Bronchial epithelial cell (primary cell): Measurements from ENCODE around the gene RITA1. TPM values are rescaled to one million over a fixed set of nuclear protein-coding genes. Genes with fewer than 3 reads are reported as not detected.

Experiments
- DNase-seq: peaks from one replicate; pipeline ENCODE4 v3.0.0-alpha.2; 2010; ENCODE audit warnings: low read depth
- FAIRE-seq: peaks from 2 replicates; lab custom pipeline; 2011; peaks lifted over from hg19 to GRCh38; lab: Jason Lieb, UNC
- H3K27me3 ChIP-seq: 2 replicates; pipeline ENCODE4 v1.5.1; 2011; ENCODE audit warnings: low read length; ENCODE audit not compliant: control insufficient read depth, insufficient read depth
- H3K36me3 ChIP-seq: 2 replicates; pipeline ENCODE4 v1.5.1; 2011; ENCODE audit warnings: low read length; ENCODE audit not compliant: control insufficient read depth, insufficient read depth
- H3K4me3 ChIP-seq: 2 replicates; pipeline ENCODE4 v1.5.1; 2011; ENCODE audit warnings: mild to moderate bottlenecking, low read depth, low read length, control low read depth
- total RNA-seq: library from RNA; depleted of rRNA; stranded (reverse); fragments of >200 nt; gene quantifications from 2 replicates; pipeline ENCODE4 v1.2.1, GENCODE V29; 2014
- TF ChIP-seq, protein P1 (sequence below): IDR thresholded peaks from 2 replicates; pipeline ENCODE4 v1.5.1; 2011; ENCODE audit warnings: mild to moderate bottlenecking, moderate library complexity, low read length, control low read depth, inconsistent platforms; ENCODE audit not compliant: insufficient read depth, severe bottlenecking

RITA1 gene
- total RNA-seq, 1 donor from 2014 or later: 17.6 TPM

DNA sequence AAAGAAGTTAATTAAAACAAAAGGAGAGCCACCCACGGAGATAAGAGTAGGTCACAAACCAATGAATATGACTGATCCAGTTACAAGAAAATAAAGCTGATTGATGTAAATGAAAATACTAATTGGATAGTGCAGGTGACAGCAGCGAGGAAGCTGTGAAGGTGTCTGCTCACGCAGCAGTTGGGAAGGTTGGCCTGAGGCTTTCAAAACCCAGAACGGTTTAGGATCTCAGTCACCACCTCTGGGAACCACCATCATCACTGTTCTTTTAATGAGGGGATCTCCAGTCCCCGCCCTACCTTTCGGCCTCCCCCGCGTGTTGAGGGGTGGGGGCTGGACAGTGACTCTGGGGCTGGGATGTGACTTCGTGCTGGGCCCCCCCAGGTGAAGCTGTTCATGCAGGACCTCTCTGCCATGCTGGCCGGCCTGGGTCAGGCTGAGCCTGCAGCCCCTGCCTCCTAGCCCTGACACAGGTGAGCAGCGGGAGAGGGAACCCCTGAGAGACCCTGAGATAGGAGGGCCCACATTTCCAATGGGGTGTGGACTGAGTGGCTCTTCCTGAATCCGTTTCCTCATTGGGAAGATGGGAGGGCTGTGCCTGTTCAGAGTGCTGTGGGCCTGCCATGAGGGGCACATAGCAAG, 28.2 kb upstream of the RITA1 start:
- DNase-seq (no peak), FAIRE-seq (no peak)
- Histone ChIP-seq H3K27me3 (peaks cover 4% of the 10 kb centered on the region), H3K36me3 (peaks cover 13% of the 10 kb centered on the region), H3K4me3 (no peak overlapping the region)
- TF ChIP-seq, protein P1, sequence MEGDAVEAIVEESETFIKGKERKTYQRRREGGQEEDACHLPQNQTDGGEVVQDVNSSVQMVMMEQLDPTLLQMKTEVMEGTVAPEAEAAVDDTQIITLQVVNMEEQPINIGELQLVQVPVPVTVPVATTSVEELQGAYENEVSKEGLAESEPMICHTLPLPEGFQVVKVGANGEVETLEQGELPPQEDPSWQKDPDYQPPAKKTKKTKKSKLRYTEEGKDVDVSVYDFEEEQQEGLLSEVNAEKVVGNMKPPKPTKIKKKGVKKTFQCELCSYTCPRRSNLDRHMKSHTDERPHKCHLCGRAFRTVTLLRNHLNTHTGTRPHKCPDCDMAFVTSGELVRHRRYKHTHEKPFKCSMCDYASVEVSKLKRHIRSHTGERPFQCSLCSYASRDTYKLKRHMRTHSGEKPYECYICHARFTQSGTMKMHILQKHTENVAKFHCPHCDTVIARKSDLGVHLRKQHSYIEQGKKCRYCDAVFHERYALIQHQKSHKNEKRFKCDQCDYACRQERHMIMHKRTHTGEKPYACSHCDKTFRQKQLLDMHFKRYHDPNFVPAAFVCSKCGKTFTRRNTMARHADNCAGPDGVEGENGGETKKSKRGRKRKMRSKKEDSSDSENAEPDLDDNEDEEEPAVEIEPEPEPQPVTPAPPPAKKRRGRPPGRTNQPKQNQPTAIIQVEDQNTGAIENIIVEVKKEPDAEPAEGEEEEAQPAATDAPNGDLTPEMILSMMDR: no peak

DNA sequence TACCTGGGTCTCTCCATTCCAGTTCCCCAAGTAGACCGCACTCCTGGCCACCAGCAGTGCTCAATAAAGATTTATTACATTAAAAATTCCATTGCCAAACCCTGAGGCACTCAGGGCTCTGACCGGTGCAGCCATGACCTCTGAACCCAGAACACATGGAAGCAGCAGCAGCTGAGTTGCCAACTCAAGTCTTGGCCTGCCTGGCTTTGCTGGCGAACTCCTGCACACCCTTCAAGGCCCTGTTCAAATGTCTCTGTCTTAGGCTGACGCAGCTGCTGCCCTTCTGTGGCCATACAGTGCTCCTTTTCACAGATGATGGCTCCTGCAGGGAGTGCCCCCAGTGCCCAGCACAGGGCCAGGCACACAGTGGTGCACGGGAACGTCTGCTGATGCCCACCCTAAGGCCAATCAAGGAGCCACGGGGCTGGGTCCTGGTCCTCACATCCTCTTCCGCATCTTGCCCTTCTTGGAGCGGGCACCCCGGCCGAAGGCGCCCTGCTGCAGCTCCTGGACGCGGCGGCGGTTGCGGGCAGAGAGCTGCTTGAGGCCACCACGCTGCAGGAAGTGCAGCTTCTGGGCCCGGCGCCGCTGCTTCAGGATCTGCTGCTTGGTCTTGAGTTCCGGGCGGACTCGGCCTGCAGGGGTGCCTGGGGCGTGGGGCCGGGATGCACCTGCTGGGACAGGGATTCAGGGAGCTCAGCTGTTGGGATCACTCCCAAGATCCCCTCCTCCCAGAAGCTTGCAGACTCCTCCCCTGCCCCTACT, 26.9 kb upstream of the RITA1 start:
- no peaks in the 10 kb centered on the region for H3K27me3 ChIP-seq
- no peak for FAIRE-seq
- no peak for DNase-seq
- H3K36me3 ChIP-seq: peaks cover 21% of the 10 kb centered on the region
- no peak overlapping the region for H3K4me3 ChIP-seq
- TF ChIP-seq, protein P1: no peak

DNA sequence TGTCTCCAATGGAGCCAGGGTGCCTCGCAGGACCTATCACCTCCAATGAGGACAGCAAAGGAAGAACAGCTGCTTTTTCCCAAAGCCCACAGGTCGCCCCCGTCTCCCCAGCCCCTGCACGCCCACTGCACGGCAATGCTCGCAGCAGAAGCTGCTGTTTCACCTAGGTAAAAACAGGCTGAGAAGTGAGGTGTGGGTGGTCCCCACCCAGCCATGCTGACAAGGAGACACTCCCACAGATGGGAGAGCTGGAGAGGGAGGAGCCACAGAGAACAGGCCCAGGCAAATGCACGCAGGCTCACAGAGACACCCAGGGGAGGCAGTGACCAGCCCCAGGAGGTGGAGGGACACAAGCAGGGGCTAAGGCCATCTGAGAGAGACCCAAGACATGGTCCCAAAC, 25.6 kb upstream of the RITA1 start:
- FAIRE-seq (no peak), DNase-seq (peak; percentile 18)
- Histone ChIP-seq H3K4me3 (no peak overlapping the region), H3K27me3 (no peaks in the 10 kb centered on the region), H3K36me3 (peaks cover 24% of the 10 kb centered on the region)
- TF ChIP-seq, protein P1: no peak

DNA sequence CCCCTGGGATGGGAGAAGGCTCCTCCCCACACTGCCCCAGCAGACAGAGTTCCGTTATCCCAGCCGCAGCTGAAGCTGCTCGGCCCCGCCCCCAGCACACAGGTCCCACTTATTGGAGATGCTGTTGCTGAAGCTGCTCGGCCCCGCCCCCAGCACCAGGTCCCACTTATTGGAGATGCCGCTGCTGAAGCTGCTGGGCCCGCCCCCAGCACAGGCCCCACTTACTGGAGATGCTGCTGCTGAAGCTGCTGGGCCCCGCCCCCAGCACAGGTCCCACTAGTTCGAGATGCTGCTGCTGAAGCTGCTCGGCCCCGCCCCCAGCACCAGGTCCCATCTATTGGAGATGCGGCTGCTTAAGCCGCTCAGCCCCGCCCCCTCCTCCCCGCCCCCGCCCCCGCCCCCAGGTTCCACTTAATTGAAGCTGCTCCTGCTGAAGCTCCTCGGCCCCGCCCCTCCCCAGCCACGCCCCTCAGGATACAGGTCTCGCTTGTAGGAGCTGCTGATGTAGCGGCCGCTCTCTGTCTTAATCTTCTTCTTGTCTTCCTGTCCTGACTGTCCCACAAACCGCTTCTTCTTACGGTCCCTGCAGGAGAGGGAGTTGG, 24.0 kb upstream of the RITA1 start:
- TF ChIP-seq, protein P1: no peak
- DNase-seq (peak; percentile 9), FAIRE-seq (no peak)
- no peak overlapping the region for H3K4me3 ChIP-seq
- peaks cover 34% of the 10 kb centered on the region for H3K36me3 ChIP-seq
- H3K27me3 ChIP-seq: no peaks in the 10 kb centered on the region

DNA sequence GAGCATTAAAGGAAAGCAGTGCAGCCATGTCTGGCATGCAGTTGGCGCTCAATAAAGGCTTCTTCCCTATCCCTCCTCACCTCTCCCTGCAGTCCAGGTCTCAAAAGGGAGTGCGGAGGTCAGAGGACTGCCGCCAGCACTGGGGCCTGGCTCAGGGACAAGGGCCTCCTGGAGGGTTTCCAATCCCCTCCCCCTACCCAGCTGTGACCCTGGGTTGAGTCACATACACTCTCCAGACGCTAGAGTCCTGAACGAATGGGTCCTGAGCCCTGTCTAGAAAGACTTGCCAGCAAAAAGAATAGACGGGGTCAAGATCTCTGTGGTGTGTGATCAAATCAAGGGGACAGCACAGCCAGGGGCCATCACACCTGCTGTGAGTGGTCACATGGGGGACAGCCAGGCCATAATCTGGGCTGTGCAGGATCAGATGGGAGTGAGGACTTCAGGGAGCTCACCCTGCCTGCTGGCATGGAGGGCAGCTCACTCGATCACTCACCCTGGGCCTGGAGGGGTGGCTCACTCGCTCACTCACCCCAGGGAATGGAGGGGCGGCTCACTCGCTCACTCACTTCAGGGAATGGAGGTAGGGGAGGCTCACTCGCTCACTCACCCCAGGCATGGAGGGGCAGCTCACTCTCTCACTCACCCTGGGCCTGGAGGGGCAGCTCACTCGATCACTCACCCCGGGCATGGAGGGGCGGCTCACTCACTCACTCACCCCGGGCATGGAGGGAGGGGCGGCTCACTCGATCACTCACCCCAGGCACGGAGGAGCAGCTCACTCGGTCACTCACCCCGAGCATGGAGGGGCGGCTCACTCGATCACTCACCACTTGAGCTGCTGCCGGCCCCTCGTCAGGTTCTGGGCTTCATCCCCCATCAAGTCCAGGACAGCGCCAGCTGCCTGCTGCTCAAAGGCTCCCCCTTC, 23.2 kb upstream of the RITA1 start:
- H3K36me3 ChIP-seq: peaks cover 34% of the 10 kb centered on the region
- H3K27me3 ChIP-seq: no peaks in the 10 kb centered on the region
- TF ChIP-seq, protein P1: no peak
- DNase-seq: no peak
- FAIRE-seq: no peak
- no peak overlapping the region for H3K4me3 ChIP-seq
